SK-N-SH (cell line): ENCODE results near the gene CPZ.

Experiments
- CTCF ChIP-seq: fragments of 200-600 bp; sonication (generic); IDR thresholded peaks from 2 replicates; pipeline ENCODE4 v1.6.1; 2017; ENCODE audit warnings: antibody characterized with exemption, mild to moderate bottlenecking, moderate library complexity
- EP300 ChIP-seq, 2 experiments: IDR thresholded peaks; 2 replicates each; pipeline versions ENCODE4 v1.4.0 to v1.6.1; 2012; ENCODE audit warnings: borderline replicate concordance in 1 of 2, low read depth in 1 of 2, low read length in 1 of 2
- EZH2phosphoT487 ChIP-seq: fragments of 200-600 bp; sonication (generic); IDR thresholded peaks from 2 replicates; pipeline ENCODE4 v1.6.1; 2017; ENCODE audit warnings: low read depth, mixed run types, mild to moderate bottlenecking, antibody characterized with exemption, moderate library complexity, borderline replicate concordance
- POLR2AphosphoS5 ChIP-seq: IDR thresholded peaks from 2 replicates; pipeline ENCODE4 v1.6.1; 2012; ENCODE audit warnings: low read depth, low read length
- REST ChIP-seq: IDR thresholded peaks from 2 replicates; pipeline ENCODE4 v1.6.1; 2012; ENCODE audit warnings: mild to moderate bottlenecking, low read depth, low read length, moderate library complexity
- RFX5 ChIP-seq: IDR thresholded peaks from 2 replicates; pipeline ENCODE4 v1.6.1; 2012; ENCODE audit warnings: mild to moderate bottlenecking, improper control_type of control experiment, low read length
- USF2 ChIP-seq: fragments of 150-350 bp; IDR thresholded peaks from 2 replicates; pipeline ENCODE4 v1.6.1; 2017; ENCODE audit warnings: antibody characterized with exemption, low read length, low read depth, borderline replicate concordance

GRCh38 chr4:8564595-8564994 lies 28.0 kb upstream of the CPZ start:
- TF ChIP-seq EZH2phosphoT487 (no peak), POLR2AphosphoS5 (no peak), RFX5 (no peak), REST (no peak), CTCF (no peak), USF2 (no peak), EP300 (IDR thresholded peaks at IDR 0.05; ENCODE audit: borderline replicate concordance in 1 of 2, low read depth in 1 of 2, low read length in 1 of 2) (no peak)
